Measurements from ENCODE around the gene ABCB8. TPM values are rescaled to one million over a fixed set of nuclear protein-coding genes. Genes with fewer than 3 reads are reported as not detected.

ABCB8 gene
- total and polyA plus RNA-seq, 9 of the 15 experiments (the other 6 are each of a cell fraction or from before 2014, with no cell fraction given): 7.6 to 106 (median 36.3) TPM

DNA sequence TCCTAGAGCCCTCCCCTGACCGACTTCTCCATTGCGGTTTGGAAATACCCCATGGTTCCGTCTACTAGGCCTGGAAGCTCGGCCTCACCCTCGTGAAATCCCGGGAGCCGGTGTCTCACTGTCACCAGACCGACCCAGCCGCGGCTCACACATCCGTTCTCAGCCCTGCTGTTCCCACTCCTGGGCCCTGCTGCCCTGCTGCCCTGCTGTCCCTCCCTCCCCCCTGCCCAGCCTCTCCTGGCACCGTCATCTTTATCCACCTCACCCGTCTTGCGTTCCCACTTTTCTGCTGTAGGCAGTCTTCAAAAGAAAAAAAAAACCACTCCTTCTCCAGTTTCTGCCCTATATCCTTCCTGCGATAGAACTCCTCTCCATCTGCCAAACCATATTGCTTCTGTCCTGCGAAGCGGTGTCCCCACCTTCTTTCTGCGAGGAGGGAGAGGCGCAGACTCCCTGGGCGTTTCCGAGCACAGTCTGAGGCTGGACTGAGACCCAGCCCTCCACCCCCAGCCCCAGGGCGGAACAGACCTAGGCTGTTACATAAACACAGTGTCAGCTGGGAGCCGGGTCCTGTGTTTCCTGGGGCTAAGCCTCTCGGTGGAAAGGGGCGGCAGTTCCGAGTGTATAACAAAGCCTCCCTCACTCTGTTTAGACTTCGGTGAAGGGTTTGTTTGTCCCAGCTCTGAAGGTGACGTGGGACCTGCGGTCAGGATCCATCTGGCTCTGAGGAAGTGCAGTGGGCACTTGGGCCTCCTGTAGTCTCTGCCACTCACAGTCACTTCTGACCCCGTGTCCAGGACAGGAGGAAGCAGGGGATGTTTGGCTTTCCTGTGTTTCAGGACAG, 60.8 kb downstream of the ABCB8 start (continued):
- TF ChIP-seq, protein P1, sequence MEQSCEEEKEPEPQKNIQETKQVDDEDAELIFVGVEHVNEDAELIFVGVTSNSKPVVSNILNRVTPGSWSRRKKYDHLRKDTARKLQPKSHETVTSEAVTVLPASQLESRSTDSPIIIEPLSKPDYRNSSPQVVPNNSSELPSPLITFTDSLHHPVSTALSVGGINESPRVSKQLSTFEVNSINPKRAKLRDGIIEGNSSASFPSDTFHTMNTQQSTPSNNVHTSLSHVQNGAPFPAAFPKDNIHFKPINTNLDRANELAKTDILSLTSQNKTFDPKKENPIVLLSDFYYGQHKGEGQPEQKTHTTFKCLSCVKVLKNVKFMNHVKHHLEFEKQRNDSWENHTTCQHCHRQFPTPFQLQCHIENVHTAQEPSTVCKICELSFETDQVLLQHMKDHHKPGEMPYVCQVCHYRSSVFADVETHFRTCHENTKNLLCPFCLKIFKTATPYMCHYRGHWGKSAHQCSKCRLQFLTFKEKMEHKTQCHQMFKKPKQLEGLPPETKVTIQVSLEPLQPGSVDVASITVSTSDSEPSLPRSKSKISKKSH (CRISPR knock-in tag; IDR thresholded peaks at IDR 0.05): no peak
- peak; percentile 50; the same call in 1 of the 2 replicates for TF ChIP-seq POLR2G (IDR thresholded peaks at IDR 0.05; ENCODE audit: low read depth, low read length)
- no peak for TF ChIP-seq CREM (IDR thresholded peaks at IDR 0.05; ENCODE audit: low read depth)

- WGBS (ENCODE audit: insufficient coverage, low coverage, missing lambda C conversion rate): 92% methylated on average over 21 of the region's 22 CpGs
- no peak for DNase-seq (ENCODE audit: extremely low read depth in 1 of 4, low spot score in 3 of 4)
- ATAC-seq: no peak
- Histone ChIP-seq H3K4me1 (replicated peaks in 1 of 2; ENCODE audit: control insufficient read depth in 2 of 2, insufficient read depth in 2 of 2, low read length in 2 of 2) (peaks cover 30 to 58% of the 10 kb centered on the region in 2 experiments), H4K20me1 (replicated peaks; ENCODE audit: control insufficient read depth, insufficient read depth, low read length) (peaks cover 54% of the 10 kb centered on the region), H3K4me2 (ENCODE audit: insufficient read depth, low read length) (no peak overlapping the region), H3K4me3 (no peak overlapping the region), H3K9me1 (ENCODE audit: control insufficient read depth, insufficient read depth, low read length) (peaks cover 9% of the 10 kb centered on the region), H3K9me3 (replicated peaks; ENCODE audit: control insufficient read depth, insufficient read depth, low read depth, low read length) (no peaks in the 10 kb centered on the region), H3K27ac (ENCODE audit: extremely low read depth, low read depth, low read length) (no peak overlapping the region), H3K36me3 (ENCODE audit: control insufficient read depth, insufficient read depth, low read length) (peaks cover 70% of the 10 kb centered on the region; the same call in 2 of the 3 replicates), H3K9ac (ENCODE audit: insufficient read depth in 1 of 2, low read depth in 2 of 2, low read length in 2 of 2) (peak overlapping the region in 1 of 2 experiments; percentile 98; a peak in 1 of 4 replicates), H3K27me3 (ENCODE audit: control insufficient read depth in 2 of 2, insufficient read depth in 2 of 2, low read length in 2 of 2) (no peaks in the 10 kb centered on the region), H2AFZ (ENCODE audit: low read depth, low read length) (no peak overlapping the region), H3K79me2 (ENCODE audit: control insufficient read depth, insufficient read depth, low read length) (peaks cover 88% of the 10 kb centered on the region)
- no TSS peak for BruUV-seq (replicated peaks)
- intact Hi-C loops (cut with micrococcal nuclease) (loop anchor here (2.0 to 10.0 kb wide), 3 partner anchors 19 to 775 kb away; no protein-coding TSS in a partner anchor), in situ Hi-C loops (cut with MboI) (no loop called here)
- TF ChIP-seq, protein P2, sequence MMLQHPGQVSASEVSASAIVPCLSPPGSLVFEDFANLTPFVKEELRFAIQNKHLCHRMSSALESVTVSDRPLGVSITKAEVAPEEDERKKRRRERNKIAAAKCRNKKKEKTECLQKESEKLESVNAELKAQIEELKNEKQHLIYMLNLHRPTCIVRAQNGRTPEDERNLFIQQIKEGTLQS (IDR thresholded peaks at IDR 0.05): no peak
- TF ChIP-seq, protein P2 (CRISPR knock-in tag; conservative IDR thresholded peaks at IDR 0.05): no peak
- TF ChIP-seq GATAD2A (IDR thresholded peaks at IDR 0.05) (no peak), ZNF696 (CRISPR knock-in tag; conservative IDR thresholded peaks at IDR 0.05) (no peak), ZNF507 (tag; conservative IDR thresholded peaks at IDR 0.05) (no peak), KDM4B (IDR thresholded peaks at IDR 0.05; ENCODE audit: borderline replicate concordance in 2 of 2, low read depth in 1 of 2) (no peak), ZNF57 (CRISPR knock-in tag; IDR thresholded peaks at IDR 0.05) (no peak), BCL6 (CRISPR knock-in tag; IDR thresholded peaks at IDR 0.05) (no peak), ZNF583 (CRISPR knock-in tag; IDR thresholded peaks at IDR 0.05) (no peak), NKRF (IDR thresholded peaks at IDR 0.05; ENCODE audit: borderline replicate concordance) (no peak)
- ChIA-PET CTCF (ENCODE audit: low intra/inter-chr PET ratio) (no interaction called here), POLR2A (interaction anchor here (0.6 to 1.7 kb wide), 7 partner anchors 12 to 59 kb away, joined by 3 to 7 read pairs (median 3); no protein-coding TSS in a partner anchor)
- no peak for FAIRE-seq
These were observed 61.9 kb downstream of the ABCB8 start for GRCh38 chr7:151089893-151090730.

Measured in K562 (cell line).